GM20000 (cell line): ENCODE data around the gene FPGS.

ENCODE experiments used
- DNase-seq: peaks from one replicate; pipeline ENCODE4 v3.0.0; 2012; ENCODE audit warnings: low spot score
- CTCF ChIP-seq: IDR thresholded peaks from 2 replicates; pipeline ENCODE4 v1.5.1; 2012; ENCODE audit warnings: mild to moderate bottlenecking, control low read depth; ENCODE audit errors: extremely low read depth, missing control alignments

The FPGS gene

GRCh38 chr9:127792417-127793031 is 10.2 kb upstream of the FPGS start:
- TF ChIP-seq CTCF, result no peak
- no peak for DNase-seq

- DNase-seq, result no peak
- TF ChIP-seq CTCF, result no peak
Observed at GRCh38 chr9:127793093-127793708, 9.5 kb upstream of the FPGS start.

- no peak for DNase-seq
- TF ChIP-seq CTCF, result no peak
Observed at GRCh38 chr9:127794001-127794791, 8.5 kb upstream of the FPGS start.

GRCh38 chr9:127796225-127796813 is 6.4 kb upstream of the FPGS start:
- TF ChIP-seq CTCF, result no peak

GRCh38 chr9:127796852-127797370 is 5.8 kb upstream of the FPGS start:
- TF ChIP-seq CTCF, result no peak
- DNase-seq, result peak; percentile 30

More at GRCh38 chr9:127796225-127796813, 6.4 kb upstream of the FPGS start:
- DNase-seq, result no peak

- no peak for TF ChIP-seq CTCF
- no peak for DNase-seq
Observed at GRCh38 chr9:127801955-127802575, 617 bp upstream of the FPGS start.
